Measurements from ENCODE around the gene LHX6. TPM values are rescaled to one million over a fixed set of nuclear protein-coding genes. Genes with fewer than 3 reads are reported as not detected.

Gene LHX6
- total and polyA plus RNA-seq, 2 of the 13 experiments (the other 11 are each of a cell fraction or from before 2014, with no cell fraction given): 1.1 to 1.3 TPM

DNA sequence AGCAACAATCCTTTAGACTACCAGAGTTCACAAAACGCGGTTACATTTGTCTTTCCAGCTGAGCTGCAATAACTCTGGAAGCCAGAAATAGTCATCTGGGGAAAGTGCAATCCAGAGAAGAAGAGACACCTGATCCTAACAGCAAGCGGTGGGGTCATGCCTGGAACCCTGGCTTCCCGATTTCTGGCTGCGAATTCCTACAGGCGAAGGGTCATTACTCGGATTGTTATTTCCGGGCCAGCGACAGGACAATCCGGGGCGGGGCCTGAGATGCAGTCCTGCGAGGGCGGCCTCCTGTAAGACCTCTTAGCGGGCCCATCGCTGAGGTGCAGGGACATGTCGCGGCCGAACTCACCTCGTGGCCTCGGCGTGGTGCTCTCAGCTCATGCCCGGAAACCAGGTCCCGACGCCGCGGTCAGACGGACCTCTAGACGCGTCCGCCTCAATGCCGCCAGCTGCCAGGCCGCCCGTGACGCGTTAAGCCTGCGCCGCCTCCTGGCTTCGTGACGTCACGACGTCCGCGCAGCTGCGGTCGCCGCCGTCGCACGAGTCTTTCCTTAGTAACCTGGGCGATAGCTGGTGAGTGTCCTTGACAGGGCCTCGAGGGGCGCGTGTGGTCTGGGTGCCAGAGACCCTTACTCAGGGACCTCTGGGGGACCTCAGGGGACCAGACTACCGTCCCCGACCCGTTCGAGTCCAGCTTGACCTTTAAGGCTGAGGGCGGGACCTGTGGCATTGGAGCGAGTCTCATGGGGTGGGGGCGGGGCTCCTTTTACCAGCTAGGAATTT, 35.8 kb upstream of the LHX6 start, which contains the start of the genes MRRF and RBM18 (continued):
- TF ChIP-seq MIER3 (CRISPR knock-in tag; IDR thresholded peaks at IDR 0.05; ENCODE audit: borderline replicate concordance) (peak; percentile 79; the same call in 1 of the 2 replicates), ETS1 (CRISPR knock-in tag; IDR thresholded peaks at IDR 0.05) (no peak), PHB2 (IDR thresholded peaks at IDR 0.05; ENCODE audit: partially characterized antibody) (no peak), MED8 (CRISPR knock-in tag; IDR thresholded peaks at IDR 0.05; ENCODE audit: insufficient replicate concordance) (peak; percentile 54), ZNF468 (CRISPR knock-in tag; IDR thresholded peaks at IDR 0.05) (no peak), PCBP2 (optimal IDR thresholded peaks at IDR 0.05; ENCODE audit: low read depth, low read length, poor library complexity, severe bottlenecking) (no peak), MNT (IDR thresholded peaks at IDR 0.05) (peak; percentile 41), NAIF1 (CRISPR knock-in tag; IDR thresholded peaks at IDR 0.05; ENCODE audit: borderline replicate concordance) (peak; percentile 89), TAF15 (IDR thresholded peaks at IDR 0.05; ENCODE audit: low read depth, low read length, poor library complexity, severe bottlenecking) (no peak), RARG (CRISPR knock-in tag; IDR thresholded peaks at IDR 0.05; ENCODE audit: low read depth) (0 out of 2 replicates have a peak, but pooled peaks have one; percentile 45), MLXIP (CRISPR knock-in tag; IDR thresholded peaks at IDR 0.05; ENCODE audit: borderline replicate concordance) (peak; percentile 79), PATZ1 (CRISPR knock-in tag; IDR thresholded peaks at IDR 0.05) (no peak), GABPB1 (CRISPR knock-in tag; IDR thresholded peaks at IDR 0.05) (peak; percentile 95), SMARCE1 (IDR thresholded peaks at IDR 0.05; ENCODE audit: borderline replicate concordance) (no peak), SMC3 (IDR thresholded peaks at IDR 0.05; ENCODE audit: low read length) (no peak), RBM22 (optimal IDR thresholded peaks at IDR 0.05; ENCODE audit: low read length) (peak; percentile 38), THYN1 (CRISPR knock-in tag; IDR thresholded peaks at IDR 0.05; ENCODE audit: borderline replicate concordance, low read depth) (no peak)
- TF ChIP-seq, protein P1, sequence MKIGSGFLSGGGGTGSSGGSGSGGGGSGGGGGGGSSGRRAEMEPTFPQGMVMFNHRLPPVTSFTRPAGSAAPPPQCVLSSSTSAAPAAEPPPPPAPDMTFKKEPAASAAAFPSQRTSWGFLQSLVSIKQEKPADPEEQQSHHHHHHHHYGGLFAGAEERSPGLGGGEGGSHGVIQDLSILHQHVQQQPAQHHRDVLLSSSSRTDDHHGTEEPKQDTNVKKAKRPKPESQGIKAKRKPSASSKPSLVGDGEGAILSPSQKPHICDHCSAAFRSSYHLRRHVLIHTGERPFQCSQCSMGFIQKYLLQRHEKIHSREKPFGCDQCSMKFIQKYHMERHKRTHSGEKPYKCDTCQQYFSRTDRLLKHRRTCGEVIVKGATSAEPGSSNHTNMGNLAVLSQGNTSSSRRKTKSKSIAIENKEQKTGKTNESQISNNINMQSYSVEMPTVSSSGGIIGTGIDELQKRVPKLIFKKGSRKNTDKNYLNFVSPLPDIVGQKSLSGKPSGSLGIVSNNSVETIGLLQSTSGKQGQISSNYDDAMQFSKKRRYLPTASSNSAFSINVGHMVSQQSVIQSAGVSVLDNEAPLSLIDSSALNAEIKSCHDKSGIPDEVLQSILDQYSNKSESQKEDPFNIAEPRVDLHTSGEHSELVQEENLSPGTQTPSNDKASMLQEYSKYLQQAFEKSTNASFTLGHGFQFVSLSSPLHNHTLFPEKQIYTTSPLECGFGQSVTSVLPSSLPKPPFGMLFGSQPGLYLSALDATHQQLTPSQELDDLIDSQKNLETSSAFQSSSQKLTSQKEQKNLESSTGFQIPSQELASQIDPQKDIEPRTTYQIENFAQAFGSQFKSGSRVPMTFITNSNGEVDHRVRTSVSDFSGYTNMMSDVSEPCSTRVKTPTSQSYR (CRISPR knock-in tag; IDR thresholded peaks at IDR 0.05; ENCODE audit: borderline replicate concordance): peak; percentile 62

Data from HepG2 (cell line).